ENCODE measurements around the gene DNASE1L3.

The DNASE1L3 gene

GRCh38 chr3:58192069-58192468, 18.7 kb downstream of the DNASE1L3 start:
- in situ Hi-C loops (cut with HindIII; ENCODE audit: low sequenced_read_pairs), result no loop called here
- TF ChIP-seq, protein P1, sequence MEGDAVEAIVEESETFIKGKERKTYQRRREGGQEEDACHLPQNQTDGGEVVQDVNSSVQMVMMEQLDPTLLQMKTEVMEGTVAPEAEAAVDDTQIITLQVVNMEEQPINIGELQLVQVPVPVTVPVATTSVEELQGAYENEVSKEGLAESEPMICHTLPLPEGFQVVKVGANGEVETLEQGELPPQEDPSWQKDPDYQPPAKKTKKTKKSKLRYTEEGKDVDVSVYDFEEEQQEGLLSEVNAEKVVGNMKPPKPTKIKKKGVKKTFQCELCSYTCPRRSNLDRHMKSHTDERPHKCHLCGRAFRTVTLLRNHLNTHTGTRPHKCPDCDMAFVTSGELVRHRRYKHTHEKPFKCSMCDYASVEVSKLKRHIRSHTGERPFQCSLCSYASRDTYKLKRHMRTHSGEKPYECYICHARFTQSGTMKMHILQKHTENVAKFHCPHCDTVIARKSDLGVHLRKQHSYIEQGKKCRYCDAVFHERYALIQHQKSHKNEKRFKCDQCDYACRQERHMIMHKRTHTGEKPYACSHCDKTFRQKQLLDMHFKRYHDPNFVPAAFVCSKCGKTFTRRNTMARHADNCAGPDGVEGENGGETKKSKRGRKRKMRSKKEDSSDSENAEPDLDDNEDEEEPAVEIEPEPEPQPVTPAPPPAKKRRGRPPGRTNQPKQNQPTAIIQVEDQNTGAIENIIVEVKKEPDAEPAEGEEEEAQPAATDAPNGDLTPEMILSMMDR (IDR thresholded peaks at IDR 0.05; ENCODE audit: low read depth, low read length), result no peak
- H3K4me3 ChIP-seq (ENCODE audit: low read depth, low read length), result no peak overlapping the region
- DNase-seq (ENCODE audit: low read depth, low spot score), result no peak

DNA sequence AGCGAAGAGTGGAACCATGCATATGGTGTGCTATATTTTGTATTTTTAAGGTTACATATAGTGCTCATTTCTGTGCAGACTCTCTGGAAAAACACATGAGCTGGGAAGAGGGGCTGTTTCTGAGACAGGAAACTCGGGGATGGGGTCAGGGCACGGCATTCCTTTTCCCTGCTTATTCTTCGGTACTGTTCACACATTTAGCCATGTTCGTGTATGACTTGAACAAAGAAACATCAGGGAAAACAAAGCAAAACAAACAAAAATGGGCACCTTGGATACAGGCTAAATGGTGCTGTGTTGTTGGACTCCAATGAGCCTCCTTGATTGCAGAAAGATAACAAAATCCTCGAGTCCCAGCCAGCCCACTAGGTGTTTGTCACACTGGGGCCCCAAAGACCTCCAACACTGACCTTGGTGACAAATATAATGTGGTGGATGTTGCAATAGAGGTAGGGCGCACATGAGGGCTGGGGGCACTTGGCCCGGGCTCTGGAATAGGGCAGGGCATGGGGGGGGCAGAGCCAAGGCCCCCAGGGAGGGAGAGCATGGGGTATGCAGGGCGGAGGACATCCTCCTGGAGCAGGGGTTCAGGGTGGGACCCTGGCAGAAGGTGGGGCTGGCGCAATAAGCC, 19.3 kb downstream of the DNASE1L3 start:
- in situ Hi-C loops (cut with HindIII; ENCODE audit: low sequenced_read_pairs), result no loop called here
- TF ChIP-seq, protein P1 (IDR thresholded peaks at IDR 0.05; ENCODE audit: low read depth, low read length), result no peak
- no peak overlapping the region for H3K4me3 ChIP-seq (ENCODE audit: low read depth, low read length)
- no peak for DNase-seq (ENCODE audit: low read depth, low spot score)

DNA sequence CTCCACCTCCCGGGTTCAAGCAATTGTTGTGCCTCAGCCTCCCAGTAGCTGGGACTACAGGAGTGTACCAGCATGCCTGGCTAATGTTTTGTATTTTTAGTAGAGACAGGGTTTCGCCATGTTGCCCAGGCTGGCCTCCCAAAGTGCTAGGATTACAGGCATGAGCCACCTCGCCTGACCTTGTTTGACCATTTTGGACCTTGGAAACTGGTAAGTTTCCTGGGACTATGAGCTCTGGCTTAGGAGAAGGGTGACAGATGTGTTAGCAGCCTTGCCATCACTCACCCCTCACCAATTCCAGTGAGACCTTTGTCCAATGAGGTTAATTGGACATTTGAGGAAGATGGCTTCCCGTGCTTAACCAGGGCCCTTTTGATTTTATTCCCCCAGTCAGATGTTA, 19.9 kb downstream of the DNASE1L3 start:
- no peak overlapping the region for H3K4me3 ChIP-seq (ENCODE audit: low read depth, low read length)
- DNase-seq (ENCODE audit: low read depth, low spot score), result no peak
- in situ Hi-C loops (cut with HindIII; ENCODE audit: low sequenced_read_pairs), result no loop called here
- TF ChIP-seq, protein P1 (IDR thresholded peaks at IDR 0.05; ENCODE audit: low read depth, low read length), result no peak

DNA sequence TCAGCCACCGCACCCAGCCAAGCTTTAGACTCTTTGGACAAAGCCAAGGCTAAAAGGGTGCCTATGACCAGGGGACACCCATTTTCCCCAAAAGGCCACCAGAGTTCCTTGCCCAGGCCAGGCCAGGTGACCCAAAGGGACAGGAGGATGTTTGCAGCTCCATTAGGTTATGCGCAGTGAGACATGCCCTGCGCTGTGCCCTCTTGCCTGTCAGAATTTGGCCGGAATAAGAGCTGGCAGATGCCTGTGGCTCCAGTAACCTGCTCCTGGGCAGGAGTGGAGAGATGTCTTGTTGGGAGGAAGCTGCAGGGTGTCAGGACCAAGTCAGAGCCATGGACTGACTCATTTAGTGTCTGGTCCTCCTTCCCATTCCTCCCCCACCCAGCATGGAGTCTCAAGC, 20.5 kb downstream of the DNASE1L3 start:
- H3K4me3 ChIP-seq (ENCODE audit: low read depth, low read length), result no peak overlapping the region
- in situ Hi-C loops (cut with HindIII; ENCODE audit: low sequenced_read_pairs), result no loop called here
- TF ChIP-seq, protein P1 (IDR thresholded peaks at IDR 0.05; ENCODE audit: low read depth, low read length), result no peak
- no peak for DNase-seq (ENCODE audit: low read depth, low spot score)

DNA sequence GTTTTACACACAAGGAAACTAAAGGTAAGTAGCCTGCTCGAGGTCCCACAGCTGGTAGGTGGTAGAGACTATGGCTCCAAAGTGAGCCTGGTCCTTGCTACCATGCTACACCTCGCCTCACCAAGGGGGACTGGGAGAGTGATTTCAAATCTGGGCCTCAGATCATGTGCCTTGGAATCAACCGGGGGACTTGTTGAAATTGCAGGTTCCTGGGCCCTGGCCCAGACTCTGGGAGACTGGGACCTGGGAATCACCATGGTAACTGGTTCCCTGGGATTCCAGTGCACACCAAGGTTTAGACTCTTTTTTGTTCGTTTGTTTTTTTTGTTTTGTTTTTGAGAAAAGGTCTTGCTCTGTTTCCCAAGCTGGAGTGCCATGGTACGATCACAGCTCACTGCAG, 21.1 kb downstream of the DNASE1L3 start:
- DNase-seq (ENCODE audit: low read depth, low spot score), result no peak
- TF ChIP-seq, protein P1 (IDR thresholded peaks at IDR 0.05; ENCODE audit: low read depth, low read length), result no peak
- no peak overlapping the region for H3K4me3 ChIP-seq (ENCODE audit: low read depth, low read length)
- in situ Hi-C loops (cut with HindIII; ENCODE audit: low sequenced_read_pairs), result no loop called here

DNA sequence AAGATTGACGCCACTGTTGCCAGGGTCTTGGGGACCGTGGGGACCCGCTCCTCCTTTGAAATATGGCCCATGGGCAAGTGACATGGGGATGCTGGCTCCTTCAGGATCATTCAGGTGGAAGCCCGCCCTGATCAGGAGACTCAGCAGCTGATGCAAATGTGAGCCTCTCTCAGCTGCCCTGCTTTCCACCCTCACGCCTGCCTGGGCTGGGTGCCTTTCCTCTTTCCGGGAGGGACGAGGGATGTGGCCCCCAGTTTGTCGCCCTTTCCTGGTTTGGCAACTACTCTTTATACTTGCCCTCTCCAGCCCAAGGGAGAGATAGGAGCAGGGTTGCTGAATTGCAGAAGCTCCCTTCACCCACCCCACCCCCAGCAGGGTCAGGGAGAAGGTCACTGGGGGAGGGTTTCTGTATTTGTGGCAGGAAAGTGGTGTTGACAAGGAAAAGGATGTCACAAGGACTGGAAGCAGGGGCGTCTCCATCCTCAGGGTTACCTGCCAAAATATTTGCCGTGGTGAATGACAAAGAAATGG, 21.8 kb downstream of the DNASE1L3 start:
- in situ Hi-C loops (cut with HindIII; ENCODE audit: low sequenced_read_pairs), result no loop called here
- TF ChIP-seq, protein P1 (IDR thresholded peaks at IDR 0.05; ENCODE audit: low read depth, low read length), result no peak
- no peak overlapping the region for H3K4me3 ChIP-seq (ENCODE audit: low read depth, low read length)
- DNase-seq (ENCODE audit: low read depth, low spot score), result no peak
